ENCODE results near the gene SNX33.
A peak's percentile ranks its signal among the peaks of the same experiment; 100 is the strongest.
"Not testable (repeated sequence)": the region's sequence is repeated elsewhere in the genome, so short reads cannot be mapped to it uniquely, and the experiment has no call there.

The SNX33 gene

DNA sequence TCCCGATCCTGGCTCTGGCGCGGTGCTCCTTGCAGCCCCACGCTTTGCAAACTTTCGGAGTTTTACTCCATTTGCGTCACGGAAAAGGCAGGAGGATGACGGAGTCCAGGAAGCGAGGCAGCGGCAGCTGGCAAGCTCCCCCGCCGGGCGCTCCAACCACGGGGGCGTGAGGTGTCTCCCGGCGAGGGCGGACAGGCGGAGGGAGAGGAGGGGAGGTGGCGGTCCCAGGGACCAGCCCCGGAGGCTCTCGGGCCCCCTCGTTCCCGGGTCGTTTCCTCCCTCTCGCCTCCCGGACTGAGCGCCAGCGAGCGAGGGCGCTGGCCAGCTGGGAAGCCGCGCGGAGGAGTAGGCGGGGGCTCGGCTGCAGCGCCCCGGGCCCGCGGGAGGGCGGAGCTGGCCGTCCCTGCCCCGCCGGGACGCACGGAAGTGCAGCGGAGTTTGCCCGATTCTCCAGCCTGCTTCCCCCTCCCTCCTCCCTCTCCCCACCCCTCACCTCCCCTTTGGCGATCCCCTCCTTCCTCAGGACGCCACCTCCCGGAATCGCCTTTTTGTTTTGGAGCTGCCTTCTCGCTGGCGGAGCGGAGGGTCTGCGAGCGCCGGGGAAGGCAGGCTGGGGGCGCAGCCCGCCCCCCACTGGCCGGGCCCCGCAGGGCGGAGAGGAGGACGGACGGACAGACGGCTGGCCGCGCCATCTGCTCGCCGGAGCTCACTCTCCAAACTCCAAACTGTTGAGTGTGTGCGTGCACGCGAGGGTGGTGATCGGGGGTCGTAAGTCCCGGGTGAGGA lies at the start of gene SNX33:
TSS of gene SNX33 (plus strand) at position 543 of the 786 bp plus-strand sequence. CDS start 1,191 bp downstream, outside the sequence.
- peak in 2 of 3 experiments; percentile 27 to 67 for DNase-seq (ENCODE audit: low read depth in 3 of 3)

- no peak for DNase-seq (ENCODE audit: low read depth in 3 of 3)
Measured at GRCh38 chr15:75598361-75598760, 49.4 kb upstream of the SNX33 start.

DNA sequence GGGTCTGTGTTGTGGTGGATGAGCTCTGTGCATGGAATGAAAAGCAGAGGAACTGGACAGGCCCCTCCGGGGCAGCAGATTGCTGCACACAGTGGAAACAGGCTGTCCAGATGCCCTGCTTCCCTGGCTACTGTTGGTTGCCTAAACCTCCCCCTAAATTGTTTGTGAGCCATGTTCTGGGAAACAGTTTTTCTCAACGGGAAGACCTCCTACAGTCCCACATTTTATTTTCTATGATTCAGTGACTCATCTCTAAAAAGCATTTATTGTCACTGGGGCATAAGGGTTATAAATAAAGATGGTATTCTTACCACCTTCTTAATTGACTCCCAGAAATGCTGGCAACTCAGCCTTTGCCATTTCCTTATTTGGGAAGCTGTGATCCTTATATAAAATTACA lies 48.3 kb upstream of the SNX33 start:
- DNase-seq (ENCODE audit: low read depth in 3 of 3), result no peak

- no peak for DNase-seq (ENCODE audit: low read depth in 3 of 3)
Measured at GRCh38 chr15:75606026-75606425, 41.7 kb upstream of the SNX33 start.

DNA sequence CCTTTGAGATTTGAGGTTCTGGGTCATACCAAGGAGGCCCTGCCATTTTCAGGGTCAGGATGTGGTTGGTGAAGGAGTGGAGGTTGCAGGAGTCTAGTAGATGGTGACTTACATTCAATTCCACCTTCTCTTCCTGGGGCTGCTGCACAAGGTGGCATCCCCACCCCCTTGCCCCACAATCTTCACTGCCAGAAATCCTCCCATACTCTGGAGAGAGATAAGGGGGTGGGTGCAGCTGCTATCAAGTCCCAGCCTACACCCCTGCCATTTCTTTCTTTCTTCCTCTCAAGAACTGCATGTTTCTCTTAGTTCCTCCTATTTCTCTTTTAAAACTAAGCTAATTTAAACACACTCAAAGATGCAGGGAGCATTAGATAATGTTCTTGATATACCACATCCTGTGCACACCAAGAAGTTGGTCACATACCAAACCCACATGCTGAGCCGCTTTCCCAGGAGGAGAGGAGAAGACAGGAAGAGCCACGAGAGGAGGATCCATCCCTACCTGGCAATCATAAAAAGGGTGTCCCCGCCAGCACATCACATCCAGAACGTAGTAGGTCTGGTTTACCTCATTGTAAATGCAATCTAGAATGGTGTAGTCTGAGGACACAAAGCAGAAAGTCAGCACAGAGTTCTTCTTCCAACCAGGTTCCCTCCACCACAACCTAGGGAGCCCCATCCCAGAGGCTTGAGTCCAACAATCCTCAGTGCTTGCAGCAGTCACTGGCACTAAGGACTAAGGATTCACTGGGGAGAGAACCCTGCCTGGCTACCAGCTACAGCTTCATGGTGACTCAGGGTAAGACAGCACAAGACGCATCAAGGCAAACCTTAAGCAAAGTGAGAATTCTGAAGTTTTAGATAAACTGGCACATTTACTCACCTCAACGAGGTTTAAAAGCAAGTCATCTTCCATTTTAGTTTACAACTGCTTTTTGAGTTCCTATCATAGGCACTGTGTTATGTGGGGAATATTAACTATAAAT lies 40.7 kb upstream of the SNX33 start:
- DNase-seq (ENCODE audit: low read depth in 3 of 3), result no peak

- no peak for DNase-seq (ENCODE audit: low read depth in 3 of 3)
Measured at GRCh38 chr15:75616766-75617165, 30.9 kb upstream of the SNX33 start.

- DNase-seq (ENCODE audit: low read depth in 3 of 3), result no peak
Measured at GRCh38 chr15:75620058-75620820, 27.5 kb upstream of the SNX33 start.

GRCh38 chr15:75620841-75621391 lies 26.8 kb upstream of the SNX33 start:
- DNase-seq (ENCODE audit: low read depth in 3 of 3), result no peak

DNA sequence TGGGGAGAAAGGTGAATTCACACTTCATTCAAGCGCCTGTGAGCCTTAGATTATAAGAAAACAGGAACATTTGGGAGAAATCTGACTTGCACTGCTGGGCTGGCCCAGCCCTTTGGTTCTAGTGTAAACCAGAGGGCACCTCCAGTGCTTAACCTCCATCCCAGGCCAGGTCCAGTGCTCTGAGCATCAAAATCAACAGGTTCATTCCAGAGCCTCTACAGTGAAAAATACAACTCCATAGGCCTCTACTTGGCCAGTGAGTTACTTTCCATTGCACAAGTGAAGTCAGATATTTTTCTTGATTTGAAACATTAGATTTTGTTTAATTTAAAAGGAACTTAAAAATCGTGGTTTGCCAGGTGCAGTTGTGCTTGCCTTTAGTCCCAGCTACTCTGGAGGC lies 25.2 kb upstream of the SNX33 start:
- DNase-seq (ENCODE audit: low read depth in 3 of 3), result no peak

GRCh38 chr15:75625542-75626347 lies 22.0 kb upstream of the SNX33 start, which contains the start of gene SNUPN:
TSS of gene SNUPN (minus strand) at chr15:75625725. CDS start at chr15:75621051, 4,674 bp downstream.
- DNase-seq (ENCODE audit: low read depth in 3 of 3), result peak; percentile 88 to 95 (median 90)

GRCh38 chr15:75631935-75632334 lies 15.8 kb upstream of the SNX33 start:
- no peak for DNase-seq (ENCODE audit: low read depth in 3 of 3)

DNA sequence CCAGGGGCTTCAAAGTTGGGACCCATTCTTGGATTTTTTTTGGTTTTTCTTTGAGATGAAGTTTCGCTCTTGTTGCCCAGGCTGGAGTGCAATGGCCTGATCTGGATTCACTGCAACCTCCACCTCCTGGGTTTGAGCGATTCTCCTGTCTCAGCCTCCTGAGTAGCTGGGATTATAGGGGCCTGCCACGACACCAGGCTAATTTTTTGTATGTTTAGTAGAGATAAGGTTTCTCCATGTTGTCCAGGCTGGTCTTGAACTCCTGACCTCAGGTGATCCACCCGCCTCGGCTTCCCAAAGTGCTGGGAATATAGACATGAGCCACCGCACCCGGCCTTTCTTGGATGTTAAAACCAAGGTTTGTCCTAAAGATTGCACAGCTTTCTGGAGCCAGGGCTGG lies 13.8 kb upstream of the SNX33 start:
- not testable (repeated sequence) for DNase-seq (ENCODE audit: low read depth in 3 of 3)

- no peak for DNase-seq (ENCODE audit: low read depth in 3 of 3)
Measured at GRCh38 chr15:75636026-75636425, 11.7 kb upstream of the SNX33 start.

DNA sequence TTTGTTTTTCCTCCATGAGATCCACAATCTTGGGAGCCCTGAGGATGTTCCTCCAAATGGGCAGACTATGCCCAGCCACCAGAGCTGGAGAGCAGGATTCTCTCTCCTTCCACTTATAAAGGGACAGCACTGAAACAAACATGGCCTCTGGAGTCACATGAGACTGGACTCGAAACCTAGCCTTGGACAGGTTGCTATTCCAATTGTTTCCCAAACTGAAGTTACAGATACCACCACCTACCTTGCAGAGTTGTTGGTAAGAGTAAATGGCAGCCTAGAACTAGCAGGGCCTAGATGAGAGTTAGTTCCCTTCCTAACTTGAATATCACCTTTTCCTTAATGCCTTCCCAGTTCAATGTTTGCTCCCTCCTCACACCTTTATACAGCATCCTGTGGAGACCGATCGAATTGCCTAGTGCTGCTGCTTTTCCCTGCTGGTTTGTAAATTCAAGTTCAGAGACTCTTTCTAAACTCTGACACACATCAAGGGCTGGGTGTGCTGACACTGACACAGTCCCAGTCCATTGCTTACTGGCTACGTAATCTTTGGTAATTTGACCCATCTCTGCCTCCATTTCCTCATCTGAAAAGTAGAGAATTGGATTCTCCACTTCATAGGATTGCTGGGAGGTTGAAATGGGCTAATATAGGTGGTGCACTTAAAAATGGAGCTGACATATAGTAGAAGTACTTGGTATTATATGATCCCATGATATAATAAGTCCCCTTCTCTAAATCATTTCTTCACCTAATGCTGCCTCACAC lies 10.3 kb upstream of the SNX33 start:
- no peak for DNase-seq (ENCODE audit: low read depth in 3 of 3)

DNA sequence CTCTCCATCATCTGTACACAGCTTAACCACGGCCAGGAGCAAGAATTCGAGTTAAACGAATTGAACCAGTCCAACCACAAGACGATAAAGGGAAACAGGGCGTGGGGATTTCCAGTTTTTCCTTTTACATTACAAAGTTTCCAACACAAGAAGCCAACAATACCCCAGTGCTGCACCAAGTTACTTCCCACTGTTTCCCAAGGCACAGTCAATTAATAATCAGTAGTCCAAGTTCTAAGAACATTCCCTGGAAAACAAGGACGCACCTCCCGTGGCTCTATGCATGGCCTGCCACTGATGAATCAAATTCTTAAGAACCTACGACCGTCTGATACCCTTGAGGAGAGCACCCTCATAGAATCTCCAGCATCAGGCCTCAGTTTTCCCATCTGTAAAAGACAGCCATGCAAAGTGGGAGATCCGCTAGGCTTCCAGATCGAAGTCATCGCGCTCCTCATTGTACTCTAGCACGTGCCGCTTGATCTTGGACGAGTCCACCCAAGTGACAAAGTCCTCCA lies 8.5 kb upstream of the SNX33 start:
- DNase-seq (ENCODE audit: low read depth in 3 of 3), result no peak

GRCh38 chr15:75639709-75640482 lies 7.8 kb upstream of the SNX33 start, which contains the start of gene IMP3:
TSS of gene IMP3 (minus strand) at chr15:75640224. CDS start at chr15:75640168, 56 bp downstream.
- DNase-seq (ENCODE audit: low read depth in 3 of 3), result peak; percentile 83 to 92 (median 89)

DNA sequence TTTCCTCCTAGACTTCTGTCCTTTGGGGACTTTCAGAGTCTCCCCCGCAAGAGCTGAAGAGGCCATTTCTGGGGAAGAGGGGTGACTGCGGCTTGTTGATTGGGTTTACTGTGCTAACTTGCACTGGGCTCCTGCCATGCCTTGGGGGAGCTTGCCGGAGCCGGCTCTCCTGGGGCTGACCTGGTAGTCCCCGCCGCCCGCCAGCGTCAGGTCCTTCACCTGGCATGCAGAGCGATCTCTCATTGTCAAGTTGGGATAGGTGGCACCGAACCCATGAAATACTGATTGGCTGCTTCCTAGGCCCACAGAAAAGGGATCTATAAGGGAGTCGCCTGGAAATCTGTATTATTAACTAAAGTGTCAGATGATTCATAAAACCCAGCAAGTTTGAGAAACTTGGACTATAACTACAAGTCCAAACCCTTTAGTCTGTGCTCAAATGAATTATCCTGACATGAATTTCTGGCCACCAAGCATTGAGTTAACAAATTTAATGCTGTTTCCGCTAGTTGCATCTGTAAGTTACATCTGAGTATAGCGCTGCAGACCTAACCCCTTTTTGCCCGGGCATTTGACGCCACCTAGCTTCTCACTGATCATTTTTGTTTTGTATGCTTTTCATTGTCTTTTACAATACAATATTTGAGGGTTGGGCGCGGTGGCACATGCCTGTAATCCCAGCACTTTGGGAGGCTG lies 7.1 kb upstream of the SNX33 start:
- peak in 1 of 3 experiments; percentile 46 for DNase-seq (ENCODE audit: low read depth in 3 of 3)

DNA sequence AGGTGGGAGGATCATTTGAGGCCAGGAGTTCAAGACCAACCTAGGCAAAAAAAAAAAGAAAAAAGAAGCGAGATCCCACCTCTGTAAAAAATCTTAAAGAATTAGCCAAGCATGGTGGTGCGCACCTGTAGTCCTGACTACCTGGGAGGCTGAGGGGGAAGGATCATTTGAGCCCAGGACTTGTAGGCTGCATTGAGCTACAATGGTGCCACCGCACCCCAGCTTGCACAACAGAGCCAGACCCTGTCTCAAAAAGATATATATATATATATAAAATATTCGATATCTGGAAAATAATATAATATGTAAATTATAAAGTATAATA lies 6.6 kb upstream of the SNX33 start:
- DNase-seq (ENCODE audit: low read depth in 3 of 3), result no peak

All from stimulated activated CD4-positive, alpha-beta T cell treated with anti-CD3 and anti-CD28 coated beads, TNF-alpha, amount 100 ng/mL, for 24 hours (primary cell).